ENCODE results near the gene TPST1.
"Not testable (repeated sequence)": the region's sequence is repeated elsewhere in the genome, so short reads cannot be mapped to it uniquely, and the experiment has no call there.

The TPST1 gene

GRCh38 chr7:66204822-66205740, at the start of gene TPST1:
Gene TPST1, plus strand, starts transcription at chr7:66205334. Its CDS starts 35,092 bp downstream, at chr7:66240426.
- Histone ChIP-seq H2AFZ (ENCODE audit: low read depth, low read length) (peak within 1 kb of the TSS; percentile 84), H3K4me3 (ENCODE audit: low read length) (peak within 1 kb of the TSS; percentile 96), H3K9ac (ENCODE audit: low read length) (peak within 1 kb of the TSS; percentile 69), H3K36me3 (replicated peaks; ENCODE audit: low read depth, low read length) (no peaks in the 10 kb centered on the region), H3K4me2 (ENCODE audit: low read length) (peak within 1 kb of the TSS; percentile 96), H4K20me1 (ENCODE audit: insufficient read depth, low read length) (no peaks in the 10 kb centered on the region), H3K4me1 (ENCODE audit: low read length) (peaks cover 5% of the 10 kb centered on the region; the same call in 1 of the 2 replicates), H3K27ac (ENCODE audit: low read length) (no peak within 1 kb of the TSS), H3K27me3 (ENCODE audit: low read depth, low read length) (0 out of 2 replicates have a peak, but pooled peaks cover 10% of the 10 kb centered on the region), H3K79me2 (ENCODE audit: low read length) (no peaks in the 10 kb centered on the region), H3K9me3 (ENCODE audit: insufficient read depth, low read length) (no peaks in the 10 kb centered on the region)
- TF ChIP-seq CTCF (IDR thresholded peaks at IDR 0.05; ENCODE audit: low read depth, low read length) (peak; percentile 37), EZH2phosphoT487 (IDR thresholded peaks at IDR 0.05; ENCODE audit: low read depth) (no peak)

- not testable (repeated sequence) for H3K4me3 ChIP-seq (ENCODE audit: low read length); H3K27ac ChIP-seq (ENCODE audit: low read length); H3K9ac ChIP-seq (ENCODE audit: low read length); H3K4me2 ChIP-seq (ENCODE audit: low read length); H3K27me3 ChIP-seq (ENCODE audit: low read depth, low read length); H4K20me1 ChIP-seq (ENCODE audit: insufficient read depth, low read length); H2AFZ ChIP-seq (ENCODE audit: low read depth, low read length); H3K79me2 ChIP-seq (ENCODE audit: low read length); H3K9me3 ChIP-seq (ENCODE audit: insufficient read depth, low read length); H3K4me1 ChIP-seq (ENCODE audit: low read length)
- peaks cover 29% of the 10 kb centered on the region for H3K36me3 ChIP-seq (replicated peaks; ENCODE audit: low read depth, low read length)
Observed at GRCh38 chr7:66156035-66156434, 49.1 kb upstream of the TPST1 start.

DNA sequence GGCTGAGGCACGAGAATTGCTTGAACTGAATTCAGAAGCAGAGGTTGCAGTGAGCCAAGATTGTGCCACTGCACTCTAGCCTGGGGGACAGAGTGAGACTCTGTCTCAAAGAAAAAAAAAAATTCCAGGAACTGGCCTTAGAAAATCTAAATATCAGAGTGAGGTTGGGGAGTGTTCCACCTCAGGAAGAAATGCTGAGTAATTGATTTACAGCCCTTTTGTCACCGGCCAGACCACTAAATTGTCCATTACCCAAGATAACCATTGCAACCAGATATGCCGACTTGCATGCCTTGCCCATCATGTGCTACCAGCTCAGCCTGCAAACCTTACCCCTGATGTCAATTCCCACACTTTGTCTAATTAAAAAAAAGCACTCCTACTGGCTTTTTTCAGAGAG, 48.1 kb upstream of the TPST1 start:
- no peak for TF ChIP-seq EZH2phosphoT487 (IDR thresholded peaks at IDR 0.05; ENCODE audit: low read depth)
- no peak for TF ChIP-seq CTCF (IDR thresholded peaks at IDR 0.05; ENCODE audit: low read depth, low read length)
- Histone ChIP-seq H3K79me2 (ENCODE audit: low read length) (no peaks in the 10 kb centered on the region), H3K27ac (ENCODE audit: low read length) (no peak overlapping the region), H3K9me3 (ENCODE audit: insufficient read depth, low read length) (no peaks in the 10 kb centered on the region), H3K4me1 (ENCODE audit: low read length) (no peaks in the 10 kb centered on the region), H2AFZ (ENCODE audit: low read depth, low read length) (no peak overlapping the region), H3K36me3 (replicated peaks; ENCODE audit: low read depth, low read length) (peaks cover 25% of the 10 kb centered on the region), H3K4me3 (ENCODE audit: low read length) (no peak overlapping the region), H3K4me2 (ENCODE audit: low read length) (no peak overlapping the region), H3K27me3 (ENCODE audit: low read depth, low read length) (no peaks in the 10 kb centered on the region), H3K9ac (ENCODE audit: low read length) (no peak overlapping the region), H4K20me1 (ENCODE audit: insufficient read depth, low read length) (no peaks in the 10 kb centered on the region)

GRCh38 chr7:66162622-66163021, 42.5 kb upstream of the TPST1 start:
- TF ChIP-seq CTCF (IDR thresholded peaks at IDR 0.05; ENCODE audit: low read depth, low read length): no peak
- TF ChIP-seq EZH2phosphoT487 (IDR thresholded peaks at IDR 0.05; ENCODE audit: low read depth): no peak
- Histone ChIP-seq H3K4me1 (ENCODE audit: low read length) (no peaks in the 10 kb centered on the region), H3K9me3 (ENCODE audit: insufficient read depth, low read length) (no peaks in the 10 kb centered on the region), H3K36me3 (replicated peaks; ENCODE audit: low read depth, low read length) (peaks cover 10% of the 10 kb centered on the region), H3K79me2 (ENCODE audit: low read length) (no peaks in the 10 kb centered on the region), H3K4me3 (ENCODE audit: low read length) (no peak overlapping the region), H3K9ac (ENCODE audit: low read length) (no peak overlapping the region), H3K27me3 (ENCODE audit: low read depth, low read length) (no peaks in the 10 kb centered on the region), H4K20me1 (ENCODE audit: insufficient read depth, low read length) (no peaks in the 10 kb centered on the region), H3K4me2 (ENCODE audit: low read length) (no peak overlapping the region), H3K27ac (ENCODE audit: low read length) (no peak overlapping the region), H2AFZ (ENCODE audit: low read depth, low read length) (no peak overlapping the region)
